ENCODE data around the gene CCDC110. TPM values are rescaled to one million over a fixed set of nuclear protein-coding genes. Genes with fewer than 3 reads are reported as not detected.

CCDC110 gene
- total and polyA plus RNA-seq, 2 of the 13 experiments (the other 11 are each of a cell fraction or from before 2014, with no cell fraction given), result not detected

DNA sequence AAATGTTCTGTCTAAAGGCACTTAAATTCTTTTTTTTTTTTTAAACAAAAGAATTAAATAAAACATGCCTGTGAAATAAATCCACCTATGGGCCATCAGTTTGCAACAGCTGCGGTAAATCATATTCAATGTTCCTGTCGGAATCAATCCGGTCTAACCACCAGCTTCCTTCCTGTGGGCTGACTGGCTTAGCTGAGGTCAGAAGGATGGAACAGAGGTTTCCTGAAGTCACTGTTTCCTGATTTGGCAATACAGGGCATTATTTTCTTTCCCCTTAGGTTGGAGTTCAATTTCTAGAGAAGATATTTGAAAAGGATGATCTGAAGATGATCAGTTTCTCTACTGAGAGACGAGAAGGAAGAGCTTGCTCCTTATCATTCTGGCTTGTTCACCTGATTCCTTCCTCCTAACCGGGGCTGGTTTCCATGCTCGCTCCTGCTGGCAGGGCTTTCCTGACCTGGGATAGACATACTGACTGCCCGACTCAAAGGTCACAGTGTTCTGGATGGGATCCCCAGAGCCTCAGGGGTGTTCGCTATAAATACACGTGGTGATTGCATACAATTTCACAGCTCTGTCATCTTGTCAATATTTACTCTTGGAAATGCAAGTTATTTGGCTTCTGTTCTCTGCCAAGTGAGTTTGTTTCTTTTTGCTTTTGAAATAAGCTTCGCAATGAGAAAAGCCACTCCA is 42.1 kb upstream of the CCDC110 start (continued):
- TF ChIP-seq ZNF770 (CRISPR knock-in tag; IDR thresholded peaks at IDR 0.05) (no peak), ZFYVE20 (CRISPR knock-in tag; IDR thresholded peaks at IDR 0.05; ENCODE audit: borderline replicate concordance, low read depth) (no peak), EED (CRISPR knock-in tag; IDR thresholded peaks at IDR 0.05) (no peak), CREM (IDR thresholded peaks at IDR 0.05) (peak; percentile 36; the same call in 1 of the 2 replicates), CREM (CRISPR knock-in tag; IDR thresholded peaks at IDR 0.05) (no peak), MYC (CRISPR knock-in tag; IDR thresholded peaks at IDR 0.05; ENCODE audit: borderline replicate concordance) (no peak), NR2F1 (CRISPR knock-in tag; IDR thresholded peaks at IDR 0.05) (peak in 1 of 2 experiments; percentile 52; a peak in 1 of 4 replicates), ZBTB49 (CRISPR knock-in tag; IDR thresholded peaks at IDR 0.05; ENCODE audit: borderline replicate concordance) (no peak), RARA (CRISPR knock-in tag; IDR thresholded peaks at IDR 0.05) (peak; percentile 83), KAT8 (CRISPR knock-in tag; IDR thresholded peaks at IDR 0.05) (peak; percentile 32; the same call in 1 of the 2 replicates), MXI1 (IDR thresholded peaks at IDR 0.05; ENCODE audit: borderline replicate concordance, low read depth, low read length) (no peak; the same call in 2 of the 3 replicates), ZNF891 (CRISPR knock-in tag; IDR thresholded peaks at IDR 0.05) (no peak)
- TF ChIP-seq, protein P1, sequence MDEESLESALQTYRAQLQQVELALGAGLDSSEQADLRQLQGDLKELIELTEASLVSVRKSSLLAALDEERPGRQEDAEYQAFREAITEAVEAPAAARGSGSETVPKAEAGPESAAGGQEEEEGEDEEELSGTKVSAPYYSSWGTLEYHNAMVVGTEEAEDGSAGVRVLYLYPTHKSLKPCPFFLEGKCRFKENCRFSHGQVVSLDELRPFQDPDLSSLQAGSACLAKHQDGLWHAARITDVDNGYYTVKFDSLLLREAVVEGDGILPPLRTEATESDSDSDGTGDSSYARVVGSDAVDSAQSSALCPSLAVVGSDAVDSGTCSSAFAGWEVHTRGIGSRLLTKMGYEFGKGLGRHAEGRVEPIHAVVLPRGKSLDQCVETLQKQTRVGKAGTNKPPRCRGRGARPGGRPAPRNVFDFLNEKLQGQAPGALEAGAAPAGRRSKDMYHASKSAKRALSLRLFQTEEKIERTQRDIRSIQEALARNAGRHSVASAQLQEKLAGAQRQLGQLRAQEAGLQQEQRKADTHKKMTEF (CRISPR knock-in tag; IDR thresholded peaks at IDR 0.05), result peak; percentile 70
- TF ChIP-seq, protein P2, sequence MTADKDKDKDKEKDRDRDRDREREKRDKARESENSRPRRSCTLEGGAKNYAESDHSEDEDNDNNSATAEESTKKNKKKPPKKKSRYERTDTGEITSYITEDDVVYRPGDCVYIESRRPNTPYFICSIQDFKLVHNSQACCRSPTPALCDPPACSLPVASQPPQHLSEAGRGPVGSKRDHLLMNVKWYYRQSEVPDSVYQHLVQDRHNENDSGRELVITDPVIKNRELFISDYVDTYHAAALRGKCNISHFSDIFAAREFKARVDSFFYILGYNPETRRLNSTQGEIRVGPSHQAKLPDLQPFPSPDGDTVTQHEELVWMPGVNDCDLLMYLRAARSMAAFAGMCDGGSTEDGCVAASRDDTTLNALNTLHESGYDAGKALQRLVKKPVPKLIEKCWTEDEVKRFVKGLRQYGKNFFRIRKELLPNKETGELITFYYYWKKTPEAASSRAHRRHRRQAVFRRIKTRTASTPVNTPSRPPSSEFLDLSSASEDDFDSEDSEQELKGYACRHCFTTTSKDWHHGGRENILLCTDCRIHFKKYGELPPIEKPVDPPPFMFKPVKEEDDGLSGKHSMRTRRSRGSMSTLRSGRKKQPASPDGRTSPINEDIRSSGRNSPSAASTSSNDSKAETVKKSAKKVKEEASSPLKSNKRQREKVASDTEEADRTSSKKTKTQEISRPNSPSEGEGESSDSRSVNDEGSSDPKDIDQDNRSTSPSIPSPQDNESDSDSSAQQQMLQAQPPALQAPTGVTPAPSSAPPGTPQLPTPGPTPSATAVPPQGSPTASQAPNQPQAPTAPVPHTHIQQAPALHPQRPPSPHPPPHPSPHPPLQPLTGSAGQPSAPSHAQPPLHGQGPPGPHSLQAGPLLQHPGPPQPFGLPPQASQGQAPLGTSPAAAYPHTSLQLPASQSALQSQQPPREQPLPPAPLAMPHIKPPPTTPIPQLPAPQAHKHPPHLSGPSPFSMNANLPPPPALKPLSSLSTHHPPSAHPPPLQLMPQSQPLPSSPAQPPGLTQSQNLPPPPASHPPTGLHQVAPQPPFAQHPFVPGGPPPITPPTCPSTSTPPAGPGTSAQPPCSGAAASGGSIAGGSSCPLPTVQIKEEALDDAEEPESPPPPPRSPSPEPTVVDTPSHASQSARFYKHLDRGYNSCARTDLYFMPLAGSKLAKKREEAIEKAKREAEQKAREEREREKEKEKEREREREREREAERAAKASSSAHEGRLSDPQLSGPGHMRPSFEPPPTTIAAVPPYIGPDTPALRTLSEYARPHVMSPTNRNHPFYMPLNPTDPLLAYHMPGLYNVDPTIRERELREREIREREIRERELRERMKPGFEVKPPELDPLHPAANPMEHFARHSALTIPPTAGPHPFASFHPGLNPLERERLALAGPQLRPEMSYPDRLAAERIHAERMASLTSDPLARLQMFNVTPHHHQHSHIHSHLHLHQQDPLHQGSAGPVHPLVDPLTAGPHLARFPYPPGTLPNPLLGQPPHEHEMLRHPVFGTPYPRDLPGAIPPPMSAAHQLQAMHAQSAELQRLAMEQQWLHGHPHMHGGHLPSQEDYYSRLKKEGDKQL (CRISPR knock-in tag; IDR thresholded peaks at IDR 0.05; ENCODE audit: low read depth), result peak; percentile 44; the same call in 1 of the 2 replicates
